Glutamatergic neuron (in vitro differentiated cells): ENCODE results near the gene ATP10B. TPM values are rescaled to one million over a fixed set of nuclear protein-coding genes. Genes with fewer than 3 reads are reported as not detected.

Experiments
- DNase-seq: peaks from one replicate; pipeline ENCODE4 v3.0.0; 2022
- H3K27ac Mint-ChIP-seq: one replicate; pipeline ENCODE4 v1.8.0; 2020; ENCODE audit warnings: mild to moderate bottlenecking, mixed read lengths, inconsistent platforms; ENCODE audit not compliant: unreplicated experiment
- H3K27me3 Mint-ChIP-seq: one replicate; pipeline ENCODE4 v1.8.0; 2020; ENCODE audit warnings: mild to moderate bottlenecking, moderate library complexity, mixed read lengths, inconsistent platforms; ENCODE audit not compliant: unreplicated experiment
- H3K36me3 Mint-ChIP-seq: one replicate; pipeline ENCODE4 v1.8.0; 2020; ENCODE audit warnings: mild to moderate bottlenecking, mixed read lengths, inconsistent platforms; ENCODE audit not compliant: unreplicated experiment
- H3K4me1 Mint-ChIP-seq: one replicate; pipeline ENCODE4 v1.8.0; 2020; ENCODE audit warnings: mild to moderate bottlenecking, low read depth, mixed read lengths, inconsistent platforms; ENCODE audit not compliant: unreplicated experiment
- H3K4me3 Mint-ChIP-seq: one replicate; pipeline ENCODE4 v1.8.0; 2020; ENCODE audit warnings: mild to moderate bottlenecking, mixed read lengths, inconsistent platforms; ENCODE audit not compliant: unreplicated experiment
- H3K9me3 Mint-ChIP-seq: one replicate; pipeline ENCODE4 v1.8.0; 2020; ENCODE audit warnings: mild to moderate bottlenecking, moderate library complexity, mixed read lengths, inconsistent platforms; ENCODE audit not compliant: unreplicated experiment
- CTCF ChIP-seq: fragments of 200-600 bp; sonication (generic); IDR thresholded peaks from one replicate; pipeline ENCODE4 v1.5.0; 2021; ENCODE audit not compliant: partially characterized antibody, unreplicated experiment
- total RNA-seq: library from RNA; stranded (reverse); fragmentation: NEBNext Ultra II Directional; extraction: Animal tissue kit (Norgen Biotek cat#: 25700); gene quantifications from one replicate; pipeline ENCODE4 v1.2.1, GENCODE V29; 2021; ENCODE audit not compliant: unreplicated experiment

The ATP10B gene
- total RNA-seq, 1 donor from 2014 or later = not detected

GRCh38 chr5:160793530-160793899 lies 58.5 kb downstream of the ATP10B start:
- TF ChIP-seq CTCF = no peak
- no peaks in the 10 kb centered on the region for H3K9me3 Mint-ChIP-seq
- no peaks in the 10 kb centered on the region for H3K27me3 Mint-ChIP-seq
- no peaks in the 10 kb centered on the region for H3K4me1 Mint-ChIP-seq
- no peak for DNase-seq
- no peak overlapping the region for H3K4me3 Mint-ChIP-seq
- no peak overlapping the region for H3K27ac Mint-ChIP-seq
- no peaks in the 10 kb centered on the region for H3K36me3 Mint-ChIP-seq

- Mint-ChIP-seq H3K4me3 (no peak overlapping the region), H3K27ac (no peak overlapping the region), H3K9me3 (no peaks in the 10 kb centered on the region), H3K27me3 (no peaks in the 10 kb centered on the region), H3K4me1 (no peaks in the 10 kb centered on the region), H3K36me3 (no peaks in the 10 kb centered on the region)
- no peak for TF ChIP-seq CTCF
- DNase-seq = no peak
Measured at GRCh38 chr5:160792732-160793529, 59.1 kb downstream of the ATP10B start.

- Mint-ChIP-seq H3K4me1 (no peaks in the 10 kb centered on the region), H3K27me3 (no peaks in the 10 kb centered on the region), H3K27ac (no peak overlapping the region), H3K4me3 (no peak overlapping the region), H3K36me3 (no peaks in the 10 kb centered on the region), H3K9me3 (no peaks in the 10 kb centered on the region)
- DNase-seq = no peak
- TF ChIP-seq CTCF = no peak
Measured at GRCh38 chr5:160792281-160792680, 59.7 kb downstream of the ATP10B start.

GRCh38 chr5:160789219-160789859 lies 62.7 kb downstream of the ATP10B start:
- no peaks in the 10 kb centered on the region for H3K9me3 Mint-ChIP-seq
- DNase-seq = no peak
- no peak for TF ChIP-seq CTCF
- no peak overlapping the region for H3K4me3 Mint-ChIP-seq
- no peaks in the 10 kb centered on the region for H3K27me3 Mint-ChIP-seq
- H3K27ac Mint-ChIP-seq = no peak overlapping the region
- H3K4me1 Mint-ChIP-seq = no peaks in the 10 kb centered on the region
- no peaks in the 10 kb centered on the region for H3K36me3 Mint-ChIP-seq

- no peak for TF ChIP-seq CTCF
- Mint-ChIP-seq H3K36me3 (no peaks in the 10 kb centered on the region), H3K4me1 (no peaks in the 10 kb centered on the region), H3K4me3 (no peak overlapping the region), H3K27ac (no peak overlapping the region), H3K9me3 (no peaks in the 10 kb centered on the region), H3K27me3 (no peaks in the 10 kb centered on the region)
- no peak for DNase-seq
Measured at GRCh38 chr5:160788102-160788660, 63.8 kb downstream of the ATP10B start.
